C4-2B (cell line): ENCODE data around the gene ADCY9.
"Not testable (repeated sequence)": the region's sequence is repeated elsewhere in the genome, so short reads cannot be mapped to it uniquely, and the experiment has no call there.

ENCODE experiments used
- H3K27ac ChIP-seq: fragments of 450-650 bp; 2 replicates; pipeline ENCODE4 v1.5.1; 2017
- CTCF ChIP-seq: fragments of 450-650 bp; conservative IDR thresholded peaks from 2 replicates; pipeline ENCODE4 v1.5.1; 2017; ENCODE audit warnings: mild to moderate bottlenecking
- ZFX ChIP-seq: fragments of 450-650 bp; IDR thresholded peaks from 2 replicates; pipeline ENCODE4 v1.6.1; 2017

The ADCY9 gene

GRCh38 chr16:3946604-3947180 is 169.6 kb downstream of the ADCY9 start:
- no peak overlapping the region for H3K27ac ChIP-seq
- TF ChIP-seq CTCF (no peak), ZFX (no peak)

- no peak overlapping the region for H3K27ac ChIP-seq
- TF ChIP-seq ZFX (no peak), CTCF (no peak)
Observed at GRCh38 chr16:3945751-3946603, 170.3 kb downstream of the ADCY9 start.

GRCh38 chr16:3944457-3944856 is 171.8 kb downstream of the ADCY9 start:
- not testable (repeated sequence) for H3K27ac ChIP-seq

- not testable (repeated sequence) for H3K27ac ChIP-seq
Observed at GRCh38 chr16:3942146-3942545, 174.1 kb downstream of the ADCY9 start.

GRCh38 chr16:3938843-3939624 is 177.2 kb downstream of the ADCY9 start:
- no peak overlapping the region for H3K27ac ChIP-seq
- TF ChIP-seq ZFX (no peak), CTCF (peak; percentile 98)

GRCh38 chr16:3938471-3938842 is 177.8 kb downstream of the ADCY9 start:
- H3K27ac ChIP-seq, result no peak overlapping the region
- TF ChIP-seq CTCF, result no peak
- no peak for TF ChIP-seq ZFX

GRCh38 chr16:3937066-3937875 is 179.0 kb downstream of the ADCY9 start:
- H3K27ac ChIP-seq, result no peak overlapping the region
- TF ChIP-seq CTCF (no peak), ZFX (no peak)

GRCh38 chr16:3935921-3936320 is 180.3 kb downstream of the ADCY9 start:
- TF ChIP-seq CTCF, result no peak
- TF ChIP-seq ZFX, result no peak
- no peak overlapping the region for H3K27ac ChIP-seq
